ES-I3 (cell line): ENCODE measurements around the gene HOATZ.
A peak's percentile ranks its signal among the peaks of the same experiment; 100 is the strongest.

Experiments
- H3K36me3 ChIP-seq: 2 replicates; pipeline ENCODE4 v1.6.1; 2013; ENCODE audit warnings: mild to moderate bottlenecking, low read length, control low read depth, moderate library complexity; ENCODE audit not compliant: insufficient read depth
- H3K4me1 ChIP-seq: 2 replicates; pipeline ENCODE4 v1.6.1; 2013; ENCODE audit warnings: mild to moderate bottlenecking, control low read depth, low read length; ENCODE audit not compliant: insufficient read depth
- H3K9ac ChIP-seq: 2 replicates; pipeline ENCODE4 v1.6.1; 2013; ENCODE audit warnings: low read depth, mild to moderate bottlenecking, low read length, moderate library complexity
- H3K9me3 ChIP-seq: 2 replicates; pipeline ENCODE4 v1.6.1; 2013; ENCODE audit warnings: mild to moderate bottlenecking, low read length, moderate library complexity; ENCODE audit not compliant: control insufficient read depth, insufficient read depth

The HOATZ gene

GRCh38 chr11:111530091-111530490, 15.5 kb downstream of the HOATZ start:
- no peaks in the 10 kb centered on the region for H3K9me3 ChIP-seq
- H3K9ac ChIP-seq: no peak overlapping the region
- peaks cover 10% of the 10 kb centered on the region for H3K4me1 ChIP-seq
- H3K36me3 ChIP-seq: no peaks in the 10 kb centered on the region

GRCh38 chr11:111531136-111531535, 16.6 kb downstream of the HOATZ start:
- peaks cover 10% of the 10 kb centered on the region for H3K4me1 ChIP-seq
- H3K9ac ChIP-seq: no peak overlapping the region
- H3K9me3 ChIP-seq: no peaks in the 10 kb centered on the region
- H3K36me3 ChIP-seq: no peaks in the 10 kb centered on the region

DNA sequence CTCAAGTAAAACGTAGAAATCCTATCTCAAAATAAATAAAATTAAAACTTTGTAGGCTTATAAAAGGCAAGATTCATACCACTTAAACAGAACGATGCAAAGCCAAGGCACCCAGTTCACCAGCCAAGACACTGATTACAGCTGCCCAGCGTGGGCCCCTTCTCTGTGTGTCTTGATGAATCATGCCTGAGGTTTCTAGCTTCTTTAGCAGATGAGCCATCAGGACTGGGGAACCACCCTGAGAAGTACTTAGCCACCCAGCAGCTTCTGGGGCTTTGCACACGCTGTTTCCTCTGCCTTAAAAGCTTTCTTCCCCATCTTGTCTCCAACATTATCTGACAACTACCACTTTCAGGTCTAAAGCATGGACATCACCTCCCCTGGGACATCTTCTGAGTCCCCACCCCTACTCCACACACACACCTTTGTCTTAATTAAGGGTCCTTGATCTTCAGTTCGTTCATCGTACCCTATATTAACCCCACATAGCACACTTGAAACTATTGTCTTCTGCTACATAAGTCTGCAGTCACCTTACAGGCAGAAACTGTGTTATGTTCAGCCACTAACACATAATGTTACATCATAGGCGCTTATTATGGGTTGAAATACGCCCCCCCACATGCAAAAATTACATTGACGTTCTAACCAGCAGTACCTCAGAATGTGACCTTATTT, 17.2 kb downstream of the HOATZ start:
- H3K9ac ChIP-seq: no peak overlapping the region
- H3K9me3 ChIP-seq: no peaks in the 10 kb centered on the region
- H3K4me1 ChIP-seq: peaks cover 10% of the 10 kb centered on the region
- no peaks in the 10 kb centered on the region for H3K36me3 ChIP-seq

DNA sequence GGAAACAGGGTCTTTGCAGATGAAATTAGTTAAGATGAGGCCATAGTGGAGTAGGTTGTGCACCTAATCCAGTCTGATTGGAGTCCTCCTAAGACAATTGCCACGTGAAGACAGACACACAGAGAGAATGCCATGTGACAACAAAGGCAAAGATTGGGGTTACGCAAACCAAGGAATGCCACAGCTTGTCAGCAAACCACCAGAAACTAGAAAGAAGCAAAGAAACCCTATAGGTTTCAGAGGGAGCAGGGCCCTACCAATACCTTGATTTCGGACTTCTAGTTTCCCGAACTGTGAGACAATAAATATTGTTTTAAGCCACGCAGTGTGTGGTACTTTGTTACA, 17.8 kb downstream of the HOATZ start:
- Histone ChIP-seq H3K9me3 (no peaks in the 10 kb centered on the region), H3K4me1 (peaks cover 10% of the 10 kb centered on the region), H3K36me3 (no peaks in the 10 kb centered on the region), H3K9ac (no peak overlapping the region)

DNA sequence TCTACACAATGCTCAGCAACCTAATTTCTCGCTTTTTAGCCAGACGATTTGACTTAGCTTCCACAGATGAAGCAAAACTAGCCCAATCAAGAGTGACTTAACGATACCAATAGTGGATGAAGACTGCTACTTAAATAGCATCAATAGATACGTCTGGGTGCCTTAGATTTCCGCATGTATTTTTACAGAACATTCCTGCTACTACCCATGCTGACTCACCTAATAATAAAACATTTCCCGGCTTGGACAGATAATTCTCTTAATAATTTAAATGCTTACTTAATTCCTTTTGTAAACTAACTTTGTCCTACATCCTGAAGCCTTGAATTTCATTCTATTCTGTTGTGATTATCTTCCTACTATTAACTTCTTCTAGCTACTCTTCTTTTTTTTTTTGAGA, 20.7 kb downstream of the HOATZ start:
- no peaks in the 10 kb centered on the region for H3K9me3 ChIP-seq
- H3K36me3 ChIP-seq: no peaks in the 10 kb centered on the region
- H3K9ac ChIP-seq: no peak overlapping the region
- H3K4me1 ChIP-seq: peaks cover 13% of the 10 kb centered on the region

GRCh38 chr11:111537336-111537860, 22.8 kb downstream of the HOATZ start:
- Histone ChIP-seq H3K4me1 (peaks cover 9% of the 10 kb centered on the region), H3K9me3 (no peaks in the 10 kb centered on the region), H3K9ac (no peak overlapping the region), H3K36me3 (no peaks in the 10 kb centered on the region)

DNA sequence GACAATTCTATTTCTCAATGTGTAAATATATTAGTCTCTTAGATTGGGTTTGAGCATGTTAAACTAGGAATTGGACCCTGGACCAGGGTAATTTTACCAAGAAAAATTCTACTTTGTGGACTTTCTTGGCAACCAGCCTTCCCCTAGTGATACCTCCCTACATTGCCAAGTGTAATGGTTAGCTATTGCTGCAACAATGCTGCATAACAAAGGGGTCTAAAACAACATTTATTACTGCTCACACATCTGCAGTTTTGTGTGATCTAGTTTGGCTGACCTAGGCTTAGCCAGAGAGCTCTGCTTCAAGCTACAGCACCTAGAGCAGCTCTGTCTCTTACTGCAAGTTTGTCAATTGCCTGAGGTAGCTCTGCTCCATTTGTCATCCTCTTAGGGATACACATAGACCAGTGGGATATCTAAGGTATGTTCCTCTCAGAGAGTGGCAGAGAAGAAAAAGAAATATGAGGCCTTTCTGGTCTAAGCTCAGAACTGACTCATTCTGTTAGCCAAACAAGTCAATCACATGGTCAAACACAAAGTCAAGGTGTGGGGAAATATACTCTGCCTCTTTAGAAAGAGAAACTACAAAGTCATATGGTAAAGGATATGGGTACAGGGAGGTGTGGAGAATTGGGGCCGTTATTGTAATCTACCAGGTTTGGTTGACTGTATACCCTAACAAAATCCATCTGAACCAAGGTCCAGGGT, 24.0 kb downstream of the HOATZ start:
- Histone ChIP-seq H3K4me1 (peaks cover 9% of the 10 kb centered on the region), H3K36me3 (no peaks in the 10 kb centered on the region), H3K9me3 (no peaks in the 10 kb centered on the region), H3K9ac (no peak overlapping the region)

- Histone ChIP-seq H3K9me3 (no peaks in the 10 kb centered on the region), H3K4me1 (peaks cover 9% of the 10 kb centered on the region), H3K9ac (peak overlapping the region; percentile 68; the same call in 1 of the 2 replicates), H3K36me3 (no peaks in the 10 kb centered on the region)
Observed at GRCh38 chr11:111539426-111540113, 25.0 kb downstream of the HOATZ start.

- peak within 1 kb of the TSS; percentile 68; the same call in 1 of the 2 replicates for H3K9ac ChIP-seq
- no peaks in the 10 kb centered on the region for H3K9me3 ChIP-seq
- peaks cover 9% of the 10 kb centered on the region for H3K4me1 ChIP-seq
- no peaks in the 10 kb centered on the region for H3K36me3 ChIP-seq
Observed at GRCh38 chr11:111540114-111540936, 25.7 kb downstream of the HOATZ start, which contains the start of gene LAYN. TSS of gene LAYN (plus strand) at chr11:111540720. CDS start at chr11:111540844, 124 bp downstream.

DNA sequence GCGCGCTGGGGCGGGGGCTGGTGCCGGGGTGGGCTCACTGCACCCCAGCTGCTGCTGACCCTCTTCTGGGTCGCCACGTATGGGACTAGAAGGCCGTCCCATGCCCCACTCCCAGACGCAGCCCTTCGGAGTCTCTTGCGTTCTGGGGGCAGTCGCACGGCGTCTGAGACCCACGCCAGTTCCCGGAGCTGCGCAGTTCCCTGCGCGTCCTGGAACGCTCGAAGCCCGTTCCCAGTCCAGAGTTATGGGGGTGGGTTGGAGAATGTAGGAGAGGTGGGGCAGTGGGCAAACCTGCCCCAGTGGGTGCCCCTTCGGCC, 26.3 kb downstream of the HOATZ start:
- H3K4me1 ChIP-seq: peaks cover 9% of the 10 kb centered on the region
- no peaks in the 10 kb centered on the region for H3K36me3 ChIP-seq
- H3K9ac ChIP-seq: peak overlapping the region; percentile 68; the same call in 1 of the 2 replicates
- no peaks in the 10 kb centered on the region for H3K9me3 ChIP-seq

- Histone ChIP-seq H3K4me1 (peaks cover 9% of the 10 kb centered on the region), H3K36me3 (no peaks in the 10 kb centered on the region), H3K9me3 (no peaks in the 10 kb centered on the region), H3K9ac (peak overlapping the region; percentile 68; the same call in 1 of the 2 replicates)
Observed at GRCh38 chr11:111541254-111542061, 26.9 kb downstream of the HOATZ start.

DNA sequence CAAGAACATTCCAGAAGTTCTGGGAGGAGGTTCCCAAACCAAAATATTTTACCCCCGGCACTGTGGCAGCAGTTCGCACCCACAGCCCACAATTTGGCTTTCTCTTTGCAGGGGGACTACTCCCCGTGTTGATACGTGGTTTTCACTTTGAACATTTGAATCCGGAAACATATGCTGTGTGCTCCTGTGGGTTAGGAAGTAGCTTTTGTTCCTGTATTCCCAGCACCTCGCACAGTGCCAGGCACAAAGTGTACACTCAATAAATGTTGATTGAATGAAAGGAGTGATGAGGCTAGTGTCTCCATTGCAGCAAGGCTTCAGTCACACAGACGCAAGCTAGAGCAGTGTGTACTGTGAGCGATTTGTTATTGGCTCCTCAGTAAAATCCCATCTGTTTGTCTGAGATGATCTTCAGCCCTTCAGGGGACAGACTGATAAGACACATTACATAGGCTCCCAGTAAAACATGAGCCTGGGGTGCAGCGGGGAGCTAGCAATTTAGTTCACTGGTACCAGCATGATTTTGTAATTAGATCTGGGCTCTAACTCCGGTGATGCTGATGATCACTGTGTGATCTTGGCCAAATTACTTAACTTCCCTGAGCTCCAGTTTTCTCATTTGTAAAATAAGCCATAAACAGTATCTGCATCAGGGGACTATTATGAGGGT, 28.2 kb downstream of the HOATZ start:
- H3K36me3 ChIP-seq: no peaks in the 10 kb centered on the region
- no peaks in the 10 kb centered on the region for H3K9me3 ChIP-seq
- H3K4me1 ChIP-seq: peaks cover 9% of the 10 kb centered on the region
- no peak overlapping the region for H3K9ac ChIP-seq

- H3K4me1 ChIP-seq: peaks cover 11% of the 10 kb centered on the region
- H3K9me3 ChIP-seq: no peaks in the 10 kb centered on the region
- no peaks in the 10 kb centered on the region for H3K36me3 ChIP-seq
- no peak overlapping the region for H3K9ac ChIP-seq
Observed at GRCh38 chr11:111548525-111548924, 33.9 kb downstream of the HOATZ start.
